ENCODE measurements around the gene NUDC.
"Not testable (repeated sequence)": the region's sequence is repeated elsewhere in the genome, so short reads cannot be mapped to it uniquely, and the experiment has no call there.

The NUDC gene

GRCh38 chr1:26921540-26922430 is at the start of gene NUDC:
NUDC (plus strand) TSS chr1:26921743; CDS start chr1:26921849, 106 bp downstream.
- peak; percentile 98 for DNase-seq

GRCh38 chr1:26873097-26873496 is 48.4 kb upstream of the NUDC start:
- not testable (repeated sequence) for DNase-seq

- no peak for DNase-seq
Measured at GRCh38 chr1:26874896-26875295, 46.6 kb upstream of the NUDC start.

GRCh38 chr1:26877326-26877725 is 44.2 kb upstream of the NUDC start:
- DNase-seq = no peak

GRCh38 chr1:26879793-26880192 is 41.8 kb upstream of the NUDC start:
- no peak for DNase-seq

GRCh38 chr1:26881611-26882010 is 39.9 kb upstream of the NUDC start:
- DNase-seq = not testable (repeated sequence)

- DNase-seq = no peak
Measured at GRCh38 chr1:26882696-26883463, 38.7 kb upstream of the NUDC start.

- DNase-seq = no peak
Measured at GRCh38 chr1:26887125-26887524, 34.4 kb upstream of the NUDC start.

- DNase-seq = no peak
Measured at GRCh38 chr1:26888231-26888630, 33.3 kb upstream of the NUDC start.

GRCh38 chr1:26889551-26890466 is 31.7 kb upstream of the NUDC start, which contains the start of gene GPN2:
GPN2 (minus strand) TSS chr1:26890283; CDS start chr1:26890096, 187 bp downstream.
- DNase-seq = peak; percentile 85

GRCh38 chr1:26890467-26890796 is 31.1 kb upstream of the NUDC start:
- no peak for DNase-seq

- no peak for DNase-seq
Measured at GRCh38 chr1:26894263-26894662, 27.3 kb upstream of the NUDC start.

GRCh38 chr1:26897351-26897750 is 24.2 kb upstream of the NUDC start:
- no peak for DNase-seq

- peak; percentile 93 for DNase-seq
Measured at GRCh38 chr1:26900001-26900814, 21.3 kb upstream of the NUDC start, which contains the start of gene GPATCH3. GPATCH3 (minus strand) TSS chr1:26900467; CDS start chr1:26900442, 25 bp downstream.

GRCh38 chr1:26900815-26901511 is 20.6 kb upstream of the NUDC start:
- DNase-seq = no peak

- DNase-seq = no peak
Measured at GRCh38 chr1:26907071-26907917, 14.2 kb upstream of the NUDC start.

- no peak for DNase-seq
Measured at GRCh38 chr1:26909951-26910342, 11.6 kb upstream of the NUDC start.

GRCh38 chr1:26910343-26911160 is 11.0 kb upstream of the NUDC start:
- no peak for DNase-seq

All from activated CD4-positive, alpha-beta T cell treated with anti-CD3 and anti-CD28 coated beads for 48 hours (primary cell).